Naive thymus-derived CD4-positive, alpha-beta T cell (primary cell): ENCODE data around the gene ATG5. TPM values are rescaled to one million over a fixed set of nuclear protein-coding genes. Genes with fewer than 3 reads are reported as not detected.
A peak's percentile ranks its signal among the peaks of the same experiment; 100 is the strongest.

Experiments
- ATAC-seq: fragments of 150-1000 bp; cut with Tn5 transposase; 2 replicates; pipeline ENCODE4 v1.10.0; 2021; ENCODE audit warnings: mild to moderate bottlenecking, moderate library complexity
- CTCF ChIA-PET: fragments of 350-600 bp; sonication (Branson Sonifier 250); formaldehyde crosslinking; loops from one replicate; lab custom pipeline; 2021; ENCODE audit warnings: antibody characterized with exemption; lab: Charles Lee
- POLR2A ChIA-PET: fragments of 350-600 bp; sonication (Branson Sonifier 250); formaldehyde crosslinking; loops from one replicate; lab custom pipeline; 2021; ENCODE audit warnings: antibody characterized with exemption, inconsistent platforms; lab: Charles Lee
- DNase-seq, 9 donors: peaks; one replicate each; pipeline versions ENCODE4 v3.0.0 to v3.0.0-alpha.2; 2020 to 2022; ENCODE audit warnings: mixed read lengths in 1 of 9
- H3K27ac ChIP-seq: one replicate; pipeline ENCODE4 v1.7.0; 2013; ENCODE audit warnings: mild to moderate bottlenecking, low read depth, low read length, moderate library complexity
- H3K27me3 ChIP-seq, 2 donors: one replicate each; pipeline ENCODE4 v1.7.0; 2013; ENCODE audit warnings: low read length in 2 of 2, mild to moderate bottlenecking in 2 of 2, moderate library complexity in 2 of 2; ENCODE audit not compliant: control insufficient read depth in 2 of 2, insufficient read depth in 2 of 2
- H3K36me3 ChIP-seq, 3 experiments: 1 replicate in 2 of 3; 2 replicates in 1 of 3; pipeline ENCODE4 v1.7.0; 2013; ENCODE audit warnings: low read length in 3 of 3, mild to moderate bottlenecking in 3 of 3, moderate library complexity in 1 of 3; ENCODE audit not compliant: insufficient read depth in 3 of 3, control insufficient read depth in 2 of 3
- H3K4me1 ChIP-seq, 2 donors: one replicate each; pipeline ENCODE4 v1.7.0; 2013; ENCODE audit warnings: low read length in 2 of 2, mild to moderate bottlenecking in 2 of 2, moderate library complexity in 1 of 2; ENCODE audit not compliant: control insufficient read depth in 2 of 2, insufficient read depth in 2 of 2
- H3K4me3 ChIP-seq: 2 replicates; pipeline ENCODE4 v1.7.0; 2013; ENCODE audit warnings: mild to moderate bottlenecking, low read length
- H3K9me3 ChIP-seq, 3 experiments: 1 replicate in 2 of 3; 2 replicates in 1 of 3; pipeline ENCODE4 v1.7.0; 2013; ENCODE audit warnings: low read length in 3 of 3; ENCODE audit not compliant: control insufficient read depth in 2 of 3
- H3K27ac Mint-ChIP-seq, 9 donors: one replicate each; pipeline ENCODE4 v1.8.0; 2020 to 2022; ENCODE audit warnings: mixed read lengths in 9 of 9, mild to moderate bottlenecking in 8 of 9, moderate library complexity in 5 of 9, inconsistent platforms in 2 of 9
- H3K27me3 Mint-ChIP-seq, 5 donors: one replicate each; pipeline ENCODE4 v1.8.0; 2021 to 2022; ENCODE audit warnings: mixed read lengths in 5 of 5, mild to moderate bottlenecking in 1 of 5
- H3K36me3 Mint-ChIP-seq, 5 donors: one replicate each; pipeline ENCODE4 v1.8.0; 2020 to 2022; ENCODE audit warnings: mixed read lengths in 5 of 5, mild to moderate bottlenecking in 3 of 5, inconsistent platforms in 1 of 5
- H3K4me1 Mint-ChIP-seq, 7 donors: one replicate each; pipeline ENCODE4 v1.8.0; 2020 to 2022; ENCODE audit warnings: mixed read lengths in 7 of 7, mild to moderate bottlenecking in 3 of 7, inconsistent platforms in 1 of 7
- H3K4me3 Mint-ChIP-seq, 10 donors: one replicate each; pipeline ENCODE4 v1.8.0; 2020 to 2022; ENCODE audit warnings: mild to moderate bottlenecking in 10 of 10, mixed read lengths in 10 of 10, moderate library complexity in 6 of 10, inconsistent platforms in 2 of 10
- H3K9me3 Mint-ChIP-seq, 11 donors: one replicate each; pipeline ENCODE4 v1.8.0; 2020 to 2022; ENCODE audit warnings: mixed read lengths in 11 of 11, mild to moderate bottlenecking in 4 of 11, inconsistent platforms in 1 of 11, moderate library complexity in 1 of 11
- intact Hi-C, 2 donors: fragments of 100-400 bp; cut with micrococcal nuclease; formaldehyde crosslinking; loops; one replicate each; pipeline ENCODE4 v1.15.1; 2023
- polyA plus RNA-seq, 2 donors: library from polyadenylated mRNA; unstranded; fragments of 300-500 nt; fragmentation: Illumina TruSeq; gene quantifications; one replicate each; pipeline ENCODE4 v1.2.3, GENCODE V29; 2021
- total RNA-seq, 6 experiments: library from RNA in 5 of 6; stranded (reverse) in 5 of 6; gene quantifications; 1 replicate in 5 of 6; 2 replicates in 1 of 6; pipeline ENCODE4 v1.2.3 and lab custom pipeline; 2021 to 2026

Gene ATG5
- total and polyA plus RNA-seq, 7 experiments from 2014 or later: 24.0 to 32.9 (median 28.8) TPM

DNA sequence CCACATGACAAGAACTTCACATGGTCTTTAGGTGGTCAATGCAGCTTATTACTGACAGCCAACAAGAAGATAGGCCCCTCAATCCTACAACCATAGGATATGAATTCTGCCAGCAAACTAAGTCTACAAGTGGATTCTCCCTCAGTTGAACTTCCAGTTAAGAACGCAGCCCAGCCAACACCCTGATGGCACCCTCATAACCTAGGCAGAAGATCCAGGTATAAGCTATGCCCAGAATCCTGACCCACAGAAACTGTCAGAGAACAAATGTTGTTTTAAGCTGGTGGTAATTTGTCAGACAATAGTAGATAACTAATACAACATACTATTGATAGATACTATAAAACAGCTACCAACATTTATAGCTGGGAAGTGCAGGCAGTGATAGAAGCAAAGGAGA lies 38.8 kb downstream of the ATG5 start:
- intact Hi-C loops: no loop called here
- H3K27ac ChIP-seq: no peak overlapping the region
- ChIA-PET POLR2A (no interaction called here), CTCF (no interaction called here)
- Mint-ChIP-seq H3K27ac (peak overlapping the region in 1 of 9 donors; percentile 10), H3K27me3 (no peaks in the 10 kb centered on the region), H3K9me3 (peaks cover 0 to 7% (median 0%) of the 10 kb centered on the region in 11 donors), H3K36me3 (peaks cover 3 to 48% (median 28%) of the 10 kb centered on the region in 5 donors), H3K4me3 (no peak overlapping the region), H3K4me1 (peaks cover 8 to 56% (median 47%) of the 10 kb centered on the region in 7 donors)
- H3K4me1 ChIP-seq: no peaks in the 10 kb centered on the region
- H3K36me3 ChIP-seq: peaks cover 0 to 3% (median 3%) of the 10 kb centered on the region in 3 experiments
- DNase-seq: no peak
- H3K9me3 ChIP-seq: no peaks in the 10 kb centered on the region
- ATAC-seq: no peak
- no peak overlapping the region for H3K4me3 ChIP-seq
- no peaks in the 10 kb centered on the region for H3K27me3 ChIP-seq

DNA sequence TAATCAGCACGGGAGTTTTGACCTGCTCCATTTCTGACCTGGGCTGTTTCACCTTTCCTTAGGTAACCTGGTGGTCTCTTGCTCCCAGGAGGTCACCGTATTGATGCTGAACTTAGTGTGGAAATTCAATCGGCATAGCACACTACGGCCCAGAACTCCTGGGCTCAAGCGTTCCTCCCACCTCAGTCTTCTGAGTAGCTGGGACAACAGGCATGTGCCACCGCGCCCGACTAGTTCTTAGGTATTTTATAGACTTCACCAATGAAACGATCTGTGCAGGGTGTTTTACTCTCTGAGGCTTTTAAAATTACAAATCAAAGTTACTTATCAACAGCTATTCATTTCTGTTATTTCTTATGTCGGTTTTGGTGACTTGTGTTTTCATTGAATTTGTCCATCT lies 42.1 kb downstream of the ATG5 start:
- no peak overlapping the region for H3K27ac ChIP-seq
- POLR2A ChIA-PET: no interaction called here
- CTCF ChIA-PET: no interaction called here
- DNase-seq (no peak), ATAC-seq (no peak)
- intact Hi-C loops: no loop called here
- H3K27me3 ChIP-seq: no peaks in the 10 kb centered on the region
- Mint-ChIP-seq H3K4me3 (no peak overlapping the region), H3K9me3 (peaks cover 0 to 2% (median 0%) of the 10 kb centered on the region in 11 donors), H3K27me3 (no peaks in the 10 kb centered on the region), H3K36me3 (peaks cover 8 to 47% (median 30%) of the 10 kb centered on the region in 5 donors), H3K27ac (no peak overlapping the region), H3K4me1 (peaks cover 13 to 54% (median 38%) of the 10 kb centered on the region in 7 donors)
- peaks cover 0 to 11% (median 7%) of the 10 kb centered on the region in 3 experiments for H3K36me3 ChIP-seq
- no peak overlapping the region for H3K4me3 ChIP-seq
- H3K4me1 ChIP-seq: no peaks in the 10 kb centered on the region
- H3K9me3 ChIP-seq: no peaks in the 10 kb centered on the region

DNA sequence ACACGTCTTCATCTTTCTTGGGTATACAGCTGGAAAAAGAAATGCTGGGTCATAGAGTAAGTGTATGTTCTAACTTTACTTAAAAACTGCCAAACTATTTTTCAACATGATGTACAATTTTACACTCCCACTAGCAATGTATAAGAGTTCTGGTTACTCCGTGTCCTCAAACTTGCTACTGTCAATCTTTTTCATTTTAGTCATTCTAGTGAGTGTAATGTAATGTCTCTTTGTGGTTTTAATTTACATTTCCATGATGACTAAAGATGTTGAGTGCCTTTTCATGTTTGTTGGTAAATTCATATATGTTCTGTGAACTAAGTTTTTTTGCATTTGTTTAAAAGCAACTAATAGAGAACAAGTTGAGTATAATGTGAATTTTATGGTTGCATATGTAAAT lies 43.9 kb downstream of the ATG5 start:
- POLR2A ChIA-PET: no interaction called here

DNA sequence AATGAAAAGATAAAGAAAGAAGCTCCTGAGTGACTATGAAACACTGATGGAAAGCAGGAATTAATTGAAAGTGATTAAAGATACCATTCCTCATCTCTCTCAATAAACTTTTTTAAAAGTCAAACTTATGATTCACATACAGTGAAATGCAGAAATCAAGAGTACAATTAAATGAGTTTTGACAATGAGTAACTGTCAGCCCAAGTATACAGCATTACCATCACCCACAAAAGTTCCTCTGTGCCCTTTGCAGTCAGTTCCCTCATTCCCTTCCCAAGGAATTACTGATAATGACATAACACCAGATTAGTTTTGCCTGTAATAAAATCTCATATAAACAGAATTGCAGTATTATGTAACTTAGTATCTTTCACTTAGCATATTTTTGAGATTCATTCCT lies 44.5 kb downstream of the ATG5 start:
- no peak overlapping the region for H3K4me3 ChIP-seq
- intact Hi-C loops: no loop called here
- ChIA-PET CTCF (no interaction called here), POLR2A (interaction anchor here (0.6 kb wide), 1 partner anchor 759 kb away, joined by 3 read pairs; no protein-coding TSS in a partner anchor)
- peaks cover 0 to 13% (median 7%) of the 10 kb centered on the region in 3 experiments for H3K36me3 ChIP-seq
- DNase-seq (no peak), ATAC-seq (no peak)
- H3K27ac Mint-ChIP-seq: no peak overlapping the region
- H3K27me3 ChIP-seq: no peaks in the 10 kb centered on the region
- H3K4me1 Mint-ChIP-seq: peaks cover 16 to 47% (median 37%) of the 10 kb centered on the region in 7 donors
- H3K9me3 Mint-ChIP-seq: peaks cover 0 to 2% (median 0%) of the 10 kb centered on the region in 11 donors
- H3K27ac ChIP-seq: no peak overlapping the region
- peaks cover 11 to 46% (median 29%) of the 10 kb centered on the region in 5 donors for H3K36me3 Mint-ChIP-seq
- no peaks in the 10 kb centered on the region for H3K9me3 ChIP-seq
- H3K4me3 Mint-ChIP-seq: no peak overlapping the region
- no peaks in the 10 kb centered on the region for H3K27me3 Mint-ChIP-seq
- no peaks in the 10 kb centered on the region for H3K4me1 ChIP-seq

More for the DNA sequence above, 43.9 kb downstream of the ATG5 start:
- no peak for DNase-seq
- Histone ChIP-seq H3K4me1 (no peaks in the 10 kb centered on the region), H3K9me3 (no peaks in the 10 kb centered on the region), H3K27ac (no peak overlapping the region), H3K36me3 (peaks cover 0 to 13% (median 7%) of the 10 kb centered on the region in 3 experiments), H3K27me3 (no peaks in the 10 kb centered on the region), H3K4me3 (no peak overlapping the region)
- intact Hi-C loops: no loop called here
- peaks cover 15 to 49% (median 38%) of the 10 kb centered on the region in 7 donors for H3K4me1 Mint-ChIP-seq
- no peak overlapping the region for H3K4me3 Mint-ChIP-seq
- no peak for ATAC-seq
- peak overlapping the region in 1 of 9 donors; percentile 28 for H3K27ac Mint-ChIP-seq
- H3K27me3 Mint-ChIP-seq: no peaks in the 10 kb centered on the region
- CTCF ChIA-PET: no interaction called here
- H3K36me3 Mint-ChIP-seq: peaks cover 8 to 48% (median 29%) of the 10 kb centered on the region in 5 donors
- H3K9me3 Mint-ChIP-seq: peaks cover 0 to 2% (median 0%) of the 10 kb centered on the region in 11 donors

DNA sequence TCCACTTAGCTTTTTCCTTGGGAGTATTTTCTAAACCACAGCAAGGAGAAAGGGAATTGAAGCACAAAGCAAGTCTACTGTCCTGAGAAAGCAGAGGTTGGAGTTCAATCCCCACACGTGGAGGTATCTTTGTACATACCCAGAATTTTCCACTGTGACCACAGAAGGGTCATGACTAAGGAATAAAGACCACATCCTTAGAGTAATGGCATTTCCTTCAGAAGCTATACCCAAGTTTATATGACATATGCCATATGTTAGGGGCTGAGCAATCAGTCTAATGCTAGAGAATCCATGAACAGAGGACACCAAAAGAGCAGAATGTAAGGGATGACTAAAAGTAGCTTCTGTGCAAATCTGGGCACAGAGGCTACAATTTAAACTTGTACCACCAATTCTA lies 46.4 kb downstream of the ATG5 start:
- intact Hi-C loops: no loop called here
- H3K4me3 ChIP-seq: no peak overlapping the region
- H3K9me3 ChIP-seq: no peaks in the 10 kb centered on the region
- Mint-ChIP-seq H3K27ac (peak overlapping the region in 2 of 9 donors; percentile 5 to 61), H3K9me3 (no peaks in the 10 kb centered on the region), H3K27me3 (no peaks in the 10 kb centered on the region), H3K4me1 (peaks cover 11 to 48% (median 34%) of the 10 kb centered on the region in 7 donors), H3K4me3 (no peak overlapping the region), H3K36me3 (peaks cover 11 to 36% (median 22%) of the 10 kb centered on the region in 5 donors)
- no peaks in the 10 kb centered on the region for H3K4me1 ChIP-seq
- DNase-seq: no peak
- H3K27ac ChIP-seq: no peak overlapping the region
- peaks cover 0 to 13% (median 7%) of the 10 kb centered on the region in 3 experiments for H3K36me3 ChIP-seq
- no peak for ATAC-seq
- POLR2A ChIA-PET: interaction anchor here (0.5 to 1.2 kb wide), 2 partner anchors 30 to 158 kb away, joined by 3 read pairs; no protein-coding TSS in a partner anchor
- no peaks in the 10 kb centered on the region for H3K27me3 ChIP-seq
- CTCF ChIA-PET: interaction anchor here (0.8 to 2.1 kb wide), 2 partner anchors 10 to 189 kb away, joined by 5 read pairs; no protein-coding TSS in a partner anchor

DNA sequence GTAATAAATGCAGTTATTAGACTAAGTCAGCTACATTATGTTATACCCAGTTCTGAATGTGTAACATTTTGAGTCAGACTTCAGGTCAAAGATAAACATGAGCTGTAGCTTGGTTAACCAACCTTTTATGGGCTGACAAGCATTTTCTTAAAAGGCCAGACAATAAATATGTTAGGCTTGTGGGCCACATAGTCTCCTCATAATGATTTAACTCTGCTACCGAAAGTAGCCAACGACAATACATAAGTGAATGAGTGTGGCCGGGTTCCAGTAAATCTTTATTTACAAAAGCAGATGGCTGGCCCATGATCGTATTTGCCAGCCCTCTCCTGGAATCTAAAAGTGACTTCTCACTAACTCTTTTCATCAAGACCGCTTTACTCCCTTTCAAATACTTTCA lies 49.9 kb downstream of the ATG5 start:
- CTCF ChIA-PET: no interaction called here
- no peak for ATAC-seq

More for the DNA sequence above, 49.9 kb downstream of the ATG5 start:
- intact Hi-C loops: loop anchor here in 1 of 2 donors (2.0 kb wide), 1 partner anchor 15 kb away; no protein-coding TSS in a partner anchor
- no peak overlapping the region for H3K27ac ChIP-seq
- H3K4me1 Mint-ChIP-seq: peaks cover 6 to 29% (median 19%) of the 10 kb centered on the region in 7 donors
- H3K9me3 ChIP-seq: no peaks in the 10 kb centered on the region
- POLR2A ChIA-PET: no interaction called here
- H3K4me3 Mint-ChIP-seq: no peak overlapping the region
- no peak for DNase-seq
- peaks cover 0 to 13% (median 7%) of the 10 kb centered on the region in 3 experiments for H3K36me3 ChIP-seq
- no peaks in the 10 kb centered on the region for H3K27me3 Mint-ChIP-seq
- H3K27ac Mint-ChIP-seq: no peak overlapping the region
- peaks cover 11 to 38% (median 17%) of the 10 kb centered on the region in 5 donors for H3K36me3 Mint-ChIP-seq
- peaks cover 0 to 5% of the 10 kb centered on the region in 2 donors for H3K4me1 ChIP-seq
- no peaks in the 10 kb centered on the region for H3K9me3 Mint-ChIP-seq
- H3K27me3 ChIP-seq: no peaks in the 10 kb centered on the region
- H3K4me3 ChIP-seq: no peak overlapping the region
